PFSK-1 (cell line): Measurements from ENCODE around the gene KCNH1.

Source experiments
- FOXP2 ChIP-seq: optimal IDR thresholded peaks from 2 replicates; pipeline ENCODE3; 2011; ENCODE audit warnings: borderline replicate concordance, control low read depth, inconsistent platforms; ENCODE audit not compliant: insufficient read depth; ENCODE audit errors: extremely low read length, extremely low read depth
- POLR2AphosphoS5 ChIP-seq: IDR thresholded peaks from 2 replicates; pipeline ENCODE4 v1.6.1; 2012; ENCODE audit warnings: low read depth, mild to moderate bottlenecking, control low read depth, low read length, moderate library complexity
- SIN3A ChIP-seq: IDR thresholded peaks from 2 replicates; pipeline ENCODE4 v1.6.1; 2012; ENCODE audit warnings: mild to moderate bottlenecking, low read length, moderate library complexity, borderline replicate concordance; ENCODE audit not compliant: insufficient read depth
- TAF1 ChIP-seq: IDR thresholded peaks from 2 replicates; pipeline ENCODE4 v1.6.1; 2012; ENCODE audit warnings: low read length, control low read depth, borderline replicate concordance; ENCODE audit not compliant: insufficient read depth
- TF ChIP-seq, protein P1 (sequence below), 2 experiments: IDR thresholded peaks; 2 replicates each; pipeline versions ENCODE4 v1.6.1 to v1.8.0; 2011 to 2012; ENCODE audit warnings: low read depth in 2 of 2, low read length in 2 of 2, control low read depth in 1 of 2, inconsistent platforms in 1 of 2, mild to moderate bottlenecking in 1 of 2, moderate library complexity in 1 of 2; ENCODE audit not compliant: insufficient read depth in 1 of 2

KCNH1 gene

DNA sequence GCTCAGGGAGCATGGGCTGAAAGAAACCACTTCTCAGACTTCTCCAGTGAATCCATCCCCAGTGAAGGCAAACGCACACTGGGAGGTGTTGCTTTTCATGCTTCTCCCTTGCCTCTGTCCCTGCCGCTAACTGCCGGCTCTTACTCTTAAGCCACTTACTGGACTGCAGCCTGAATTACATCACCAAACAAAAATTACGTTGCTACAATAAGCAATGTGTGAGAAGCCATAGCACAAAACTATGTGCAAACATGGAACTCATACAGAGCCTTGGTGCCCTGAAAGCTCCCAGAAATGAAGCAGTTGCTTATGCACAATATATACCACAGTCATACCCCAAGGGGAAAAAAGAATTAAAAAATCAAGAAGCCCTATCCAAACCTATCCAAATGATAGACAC, 375.2 kb downstream of the KCNH1 start:
- no peak for TF ChIP-seq SIN3A
- no peak for TF ChIP-seq FOXP2
- TF ChIP-seq, protein P1, sequence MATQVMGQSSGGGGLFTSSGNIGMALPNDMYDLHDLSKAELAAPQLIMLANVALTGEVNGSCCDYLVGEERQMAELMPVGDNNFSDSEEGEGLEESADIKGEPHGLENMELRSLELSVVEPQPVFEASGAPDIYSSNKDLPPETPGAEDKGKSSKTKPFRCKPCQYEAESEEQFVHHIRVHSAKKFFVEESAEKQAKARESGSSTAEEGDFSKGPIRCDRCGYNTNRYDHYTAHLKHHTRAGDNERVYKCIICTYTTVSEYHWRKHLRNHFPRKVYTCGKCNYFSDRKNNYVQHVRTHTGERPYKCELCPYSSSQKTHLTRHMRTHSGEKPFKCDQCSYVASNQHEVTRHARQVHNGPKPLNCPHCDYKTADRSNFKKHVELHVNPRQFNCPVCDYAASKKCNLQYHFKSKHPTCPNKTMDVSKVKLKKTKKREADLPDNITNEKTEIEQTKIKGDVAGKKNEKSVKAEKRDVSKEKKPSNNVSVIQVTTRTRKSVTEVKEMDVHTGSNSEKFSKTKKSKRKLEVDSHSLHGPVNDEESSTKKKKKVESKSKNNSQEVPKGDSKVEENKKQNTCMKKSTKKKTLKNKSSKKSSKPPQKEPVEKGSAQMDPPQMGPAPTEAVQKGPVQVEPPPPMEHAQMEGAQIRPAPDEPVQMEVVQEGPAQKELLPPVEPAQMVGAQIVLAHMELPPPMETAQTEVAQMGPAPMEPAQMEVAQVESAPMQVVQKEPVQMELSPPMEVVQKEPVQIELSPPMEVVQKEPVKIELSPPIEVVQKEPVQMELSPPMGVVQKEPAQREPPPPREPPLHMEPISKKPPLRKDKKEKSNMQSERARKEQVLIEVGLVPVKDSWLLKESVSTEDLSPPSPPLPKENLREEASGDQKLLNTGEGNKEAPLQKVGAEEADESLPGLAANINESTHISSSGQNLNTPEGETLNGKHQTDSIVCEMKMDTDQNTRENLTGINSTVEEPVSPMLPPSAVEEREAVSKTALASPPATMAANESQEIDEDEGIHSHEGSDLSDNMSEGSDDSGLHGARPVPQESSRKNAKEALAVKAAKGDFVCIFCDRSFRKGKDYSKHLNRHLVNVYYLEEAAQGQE (IDR thresholded peaks at IDR 0.05; ENCODE audit: insufficient read depth in 1 of 2, low read depth in 2 of 2, low read length in 2 of 2): no peak
- TF ChIP-seq TAF1: no peak
- no peak for TF ChIP-seq POLR2AphosphoS5

- TF ChIP-seq TAF1 (no peak), POLR2AphosphoS5 (no peak), SIN3A (no peak), FOXP2 (no peak)
- TF ChIP-seq, protein P1 (IDR thresholded peaks at IDR 0.05; ENCODE audit: insufficient read depth in 1 of 2, low read depth in 2 of 2, low read length in 2 of 2): no peak
Observed at GRCh38 chr1:210758261-210758660, 375.7 kb downstream of the KCNH1 start.

DNA sequence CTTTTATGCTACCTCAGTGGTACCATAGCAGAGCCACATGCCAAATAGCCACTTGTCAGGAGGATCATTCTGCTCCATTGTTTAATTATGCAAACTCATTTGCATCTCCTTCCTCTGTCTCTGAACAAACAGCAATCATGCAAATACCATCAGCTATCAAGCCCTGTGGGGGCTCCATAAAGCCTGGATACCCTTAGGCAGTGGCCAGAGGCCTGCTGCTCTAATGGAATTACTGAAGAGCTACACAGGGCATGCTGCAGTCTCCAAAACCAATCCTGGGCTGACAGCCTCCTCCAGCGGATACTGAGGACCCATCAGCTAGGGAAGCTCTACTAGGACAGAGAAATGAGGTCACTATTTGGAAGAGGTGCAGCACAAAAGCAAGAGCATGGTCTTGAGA, 376.3 kb downstream of the KCNH1 start:
- TF ChIP-seq SIN3A (no peak), FOXP2 (no peak), TAF1 (no peak), POLR2AphosphoS5 (no peak)
- TF ChIP-seq, protein P1 (IDR thresholded peaks at IDR 0.05; ENCODE audit: insufficient read depth in 1 of 2, low read depth in 2 of 2, low read length in 2 of 2): no peak

DNA sequence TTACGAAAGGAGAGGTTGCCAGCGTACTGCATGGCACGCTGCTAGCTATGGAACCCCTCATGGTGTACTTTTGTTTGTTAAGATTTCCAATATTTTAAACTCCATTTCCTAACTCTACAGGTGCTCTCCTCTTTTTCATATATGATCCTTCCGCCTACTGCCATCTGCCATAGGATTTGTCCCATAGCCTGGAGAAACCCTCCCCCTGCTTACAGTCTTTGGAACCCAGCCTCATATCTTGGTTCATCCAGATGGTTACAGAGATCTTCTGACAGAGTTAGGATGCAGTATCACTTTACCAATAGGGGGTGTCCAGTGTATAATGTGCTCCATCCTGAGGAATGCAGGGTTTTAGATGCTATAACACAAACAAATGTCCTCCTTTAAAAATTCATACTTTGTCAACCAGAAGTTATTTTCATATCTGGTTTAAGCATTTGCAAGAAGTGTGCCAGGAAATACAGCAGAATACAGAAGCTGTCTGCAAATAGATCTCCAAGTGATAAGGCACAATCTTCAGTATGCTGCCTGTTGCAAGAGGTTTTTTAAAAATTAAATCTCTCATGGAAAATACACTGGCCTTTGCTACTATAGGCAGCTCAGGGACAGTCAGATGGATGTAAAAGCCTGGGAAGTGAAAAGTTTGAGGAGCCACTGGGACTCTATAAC, 377.8 kb downstream of the KCNH1 start:
- TF ChIP-seq FOXP2 (no peak), POLR2AphosphoS5 (no peak), TAF1 (no peak), SIN3A (no peak)
- TF ChIP-seq, protein P1 (IDR thresholded peaks at IDR 0.05; ENCODE audit: insufficient read depth in 1 of 2, low read depth in 2 of 2, low read length in 2 of 2): no peak
